ENCODE results near the gene SEMA7A. TPM values are rescaled to one million over a fixed set of nuclear protein-coding genes. Genes with fewer than 3 reads are reported as not detected.
"Not testable (repeated sequence)": the region's sequence is repeated elsewhere in the genome, so short reads cannot be mapped to it uniquely, and the experiment has no call there.

SEMA7A gene
- total and polyA plus RNA-seq, 2 experiments from 2014 or later, result 2.4 to 9.5 TPM

DNA sequence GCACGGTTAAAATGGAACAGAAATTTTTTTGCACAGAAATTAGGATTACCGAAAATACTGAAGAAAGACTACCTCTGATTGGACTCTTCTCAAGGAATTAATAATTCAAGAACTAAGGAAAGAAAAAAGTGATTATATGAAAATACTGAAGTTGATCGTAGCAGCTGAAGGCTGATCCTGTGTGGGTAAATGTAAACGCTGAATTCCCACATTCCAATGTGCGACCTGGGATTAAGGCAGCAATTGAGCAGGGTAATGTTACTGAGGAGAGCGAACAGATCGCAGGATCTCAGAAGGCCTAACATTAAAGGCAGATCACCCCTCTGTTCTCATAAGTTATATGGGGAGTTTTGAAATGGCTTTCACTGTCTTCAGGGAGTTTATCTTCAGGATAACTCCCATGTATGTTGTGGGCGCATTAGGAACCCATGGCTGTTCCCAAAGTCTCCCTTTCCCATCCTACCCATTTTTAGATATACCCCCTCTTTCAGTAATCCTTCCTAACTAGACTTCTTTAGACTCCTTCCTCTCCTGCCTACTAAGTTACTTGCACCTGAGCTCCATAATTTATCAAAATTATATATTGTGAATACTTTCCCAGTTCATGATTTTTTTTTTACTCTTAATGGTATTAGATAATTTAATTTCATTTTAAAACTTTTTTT lies 28.2 kb upstream of the SEMA7A start:
- Histone ChIP-seq H3K27ac (peak overlapping the region; percentile 86), H3K36me3 (replicated peaks; ENCODE audit: insufficient read depth, low read depth) (no peaks in the 10 kb centered on the region), H3K4me1 (ENCODE audit: insufficient read depth) (no peaks in the 10 kb centered on the region), H2AFZ (peak overlapping the region; percentile 78), H3K4me3 (peak overlapping the region; percentile 43), H3K9me2 (replicated peaks; ENCODE audit: insufficient read depth) (no peaks in the 10 kb centered on the region), H3K79me2 (peaks cover 25% of the 10 kb centered on the region), H3K4me2 (peak overlapping the region; percentile 81), H3K9me3 (ENCODE audit: low read depth) (no peaks in the 10 kb centered on the region), H4K20me1 (ENCODE audit: insufficient read depth, poor library complexity, severe bottlenecking) (no peaks in the 10 kb centered on the region), H3K27me3 (no peaks in the 10 kb centered on the region)
- no peak for DNase-seq (ENCODE audit: low spot score)
- 19% methylated on average over 8 of the region's 8 CpGs for whole genome bisulfite sequencing (ENCODE audit: low lambda C conversion rate, missing lambda C conversion rate)
- TF ChIP-seq EZH2phosphoT487 (IDR thresholded peaks at IDR 0.05; ENCODE audit: low read depth, severe bottlenecking, unreplicated experiment), result no peak
- TF ChIP-seq, protein P1, sequence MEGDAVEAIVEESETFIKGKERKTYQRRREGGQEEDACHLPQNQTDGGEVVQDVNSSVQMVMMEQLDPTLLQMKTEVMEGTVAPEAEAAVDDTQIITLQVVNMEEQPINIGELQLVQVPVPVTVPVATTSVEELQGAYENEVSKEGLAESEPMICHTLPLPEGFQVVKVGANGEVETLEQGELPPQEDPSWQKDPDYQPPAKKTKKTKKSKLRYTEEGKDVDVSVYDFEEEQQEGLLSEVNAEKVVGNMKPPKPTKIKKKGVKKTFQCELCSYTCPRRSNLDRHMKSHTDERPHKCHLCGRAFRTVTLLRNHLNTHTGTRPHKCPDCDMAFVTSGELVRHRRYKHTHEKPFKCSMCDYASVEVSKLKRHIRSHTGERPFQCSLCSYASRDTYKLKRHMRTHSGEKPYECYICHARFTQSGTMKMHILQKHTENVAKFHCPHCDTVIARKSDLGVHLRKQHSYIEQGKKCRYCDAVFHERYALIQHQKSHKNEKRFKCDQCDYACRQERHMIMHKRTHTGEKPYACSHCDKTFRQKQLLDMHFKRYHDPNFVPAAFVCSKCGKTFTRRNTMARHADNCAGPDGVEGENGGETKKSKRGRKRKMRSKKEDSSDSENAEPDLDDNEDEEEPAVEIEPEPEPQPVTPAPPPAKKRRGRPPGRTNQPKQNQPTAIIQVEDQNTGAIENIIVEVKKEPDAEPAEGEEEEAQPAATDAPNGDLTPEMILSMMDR (IDR thresholded peaks at IDR 0.05; ENCODE audit: poor library complexity), result no peak
- TF ChIP-seq EZH2 (IDR thresholded peaks at IDR 0.05; ENCODE audit: borderline replicate concordance), result no peak

DNA sequence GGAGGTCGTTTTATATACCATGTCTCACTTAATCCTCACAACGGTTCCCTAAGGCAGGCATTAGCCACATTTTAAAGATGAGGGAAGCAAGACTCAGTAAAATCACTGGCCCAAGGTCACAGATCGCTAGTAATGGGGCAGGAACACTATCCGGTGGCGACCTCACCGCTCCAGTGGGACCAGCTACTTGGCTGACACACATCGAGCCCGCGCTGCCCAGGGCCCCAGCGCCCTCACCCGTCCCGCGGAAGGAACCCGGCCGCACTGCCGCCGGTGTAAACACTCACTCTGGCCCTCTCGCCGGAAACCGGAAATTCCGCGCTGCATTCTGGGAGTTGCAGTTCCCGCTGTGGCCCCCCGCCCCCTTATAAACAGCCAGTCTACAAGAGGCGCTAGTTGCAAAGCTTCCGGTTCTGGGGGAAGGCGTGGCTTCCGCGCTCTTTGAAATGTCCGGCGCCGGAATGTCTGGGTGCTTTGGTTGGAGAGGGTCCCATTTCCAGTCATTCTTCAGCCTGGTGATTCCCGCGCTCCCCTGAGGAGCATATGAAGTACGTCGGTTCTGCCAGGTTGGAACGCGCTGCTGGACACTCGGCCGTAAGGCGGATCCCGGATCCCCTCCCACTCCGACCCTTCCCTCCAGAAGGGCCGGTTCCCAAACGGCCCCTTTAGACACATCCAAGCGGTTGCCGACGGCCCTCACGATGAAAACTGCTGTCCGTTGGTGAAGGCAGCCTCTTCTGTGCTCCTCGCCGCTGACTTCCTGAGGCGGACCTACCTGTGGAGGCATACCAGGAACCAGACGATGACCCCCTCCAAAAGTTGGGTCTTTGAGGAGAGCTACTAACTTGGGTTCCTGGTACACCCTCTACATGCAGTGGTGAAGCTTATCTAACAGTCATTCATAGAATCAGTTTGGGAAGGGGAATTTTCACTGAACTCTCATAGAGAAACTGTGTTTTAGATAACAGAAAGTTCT lies 27.4 kb upstream of the SEMA7A start, which contains the start of gene UBL7:
TSS of gene UBL7 (minus strand) at position 290 of the 976 bp plus-strand sequence. CDS start 2,293 bp downstream, outside the sequence.
- DNase-seq (ENCODE audit: low spot score), result peak; percentile 98
- Histone ChIP-seq H2AFZ (peak within 1 kb of the TSS; percentile 78), H3K9me2 (replicated peaks; ENCODE audit: insufficient read depth) (no peaks in the 10 kb centered on the region), H3K27ac (peak within 1 kb of the TSS; percentile 86), H3K4me2 (peak within 1 kb of the TSS; percentile 89), H3K4me1 (ENCODE audit: insufficient read depth) (no peaks in the 10 kb centered on the region), H3K4me3 (peak within 1 kb of the TSS; percentile 52), H3K9me3 (ENCODE audit: low read depth) (no peaks in the 10 kb centered on the region), H3K36me3 (replicated peaks; ENCODE audit: insufficient read depth, low read depth) (no peaks in the 10 kb centered on the region), H3K27me3 (no peaks in the 10 kb centered on the region), H4K20me1 (ENCODE audit: insufficient read depth, poor library complexity, severe bottlenecking) (no peaks in the 10 kb centered on the region), H3K79me2 (peaks cover 25% of the 10 kb centered on the region)
- WGBS (ENCODE audit: low lambda C conversion rate, missing lambda C conversion rate), result 1% methylated on average over 54 of the region's 54 CpGs
- no peak for TF ChIP-seq EZH2phosphoT487 (IDR thresholded peaks at IDR 0.05; ENCODE audit: low read depth, severe bottlenecking, unreplicated experiment)
- TF ChIP-seq, protein P1 (IDR thresholded peaks at IDR 0.05; ENCODE audit: poor library complexity), result peak; percentile 31
- no peak for TF ChIP-seq EZH2 (IDR thresholded peaks at IDR 0.05; ENCODE audit: borderline replicate concordance)

DNA sequence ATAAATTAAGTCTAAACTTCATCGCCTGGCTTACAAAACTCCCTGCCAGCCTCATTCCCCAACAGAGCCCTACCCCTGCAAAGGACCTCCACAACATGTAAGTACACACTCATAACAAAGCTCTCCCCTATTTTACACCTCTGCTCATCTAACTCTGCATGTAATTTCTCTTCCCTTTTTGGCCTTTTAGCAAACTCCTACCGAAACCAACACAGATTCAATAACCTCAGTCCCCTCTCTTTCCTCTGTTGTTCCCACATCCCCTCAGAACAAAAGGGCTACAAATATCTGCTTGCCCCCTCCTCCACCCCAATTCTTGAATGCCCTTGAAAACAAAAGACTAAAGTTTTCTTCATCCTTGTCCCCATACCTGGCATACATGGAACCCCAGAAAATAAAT lies 26.5 kb upstream of the SEMA7A start:
- Histone ChIP-seq H3K9me3 (ENCODE audit: low read depth) (no peaks in the 10 kb centered on the region), H4K20me1 (ENCODE audit: insufficient read depth, poor library complexity, severe bottlenecking) (no peaks in the 10 kb centered on the region), H3K79me2 (peaks cover 25% of the 10 kb centered on the region), H2AFZ (peak overlapping the region; percentile 77), H3K36me3 (replicated peaks; ENCODE audit: insufficient read depth, low read depth) (no peaks in the 10 kb centered on the region), H3K27me3 (no peaks in the 10 kb centered on the region), H3K9me2 (replicated peaks; ENCODE audit: insufficient read depth) (no peaks in the 10 kb centered on the region), H3K4me1 (ENCODE audit: insufficient read depth) (no peaks in the 10 kb centered on the region), H3K4me3 (peak overlapping the region; percentile 52), H3K4me2 (peak overlapping the region; percentile 89), H3K27ac (peak overlapping the region; percentile 68)
- DNase-seq (ENCODE audit: low spot score), result no peak
- WGBS (ENCODE audit: low lambda C conversion rate, missing lambda C conversion rate), result 75% methylated on average over 2 of the region's 2 CpGs
- no peak for TF ChIP-seq EZH2phosphoT487 (IDR thresholded peaks at IDR 0.05; ENCODE audit: low read depth, severe bottlenecking, unreplicated experiment)
- TF ChIP-seq EZH2 (IDR thresholded peaks at IDR 0.05; ENCODE audit: borderline replicate concordance), result no peak
- TF ChIP-seq, protein P1 (IDR thresholded peaks at IDR 0.05; ENCODE audit: poor library complexity), result no peak

DNA sequence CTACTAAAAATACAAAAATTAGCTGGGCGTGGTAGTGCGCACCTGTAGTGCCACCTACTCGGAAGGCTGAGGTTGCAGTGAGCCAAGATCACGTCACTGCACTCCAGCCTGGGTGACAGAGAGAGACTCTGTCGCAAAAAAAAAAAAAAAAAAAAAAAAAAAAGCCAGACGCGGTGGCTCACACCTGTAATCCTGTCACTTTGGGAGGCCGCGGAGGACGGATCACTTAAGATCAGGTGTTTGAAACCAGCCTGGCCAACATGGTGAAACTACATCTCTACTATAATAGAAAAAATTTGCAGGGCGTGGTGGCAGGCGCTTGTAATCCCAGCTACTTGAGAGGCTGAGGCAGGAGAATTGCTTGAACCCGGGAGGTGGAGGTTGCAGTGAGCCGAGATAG lies 26.0 kb upstream of the SEMA7A start:
- not testable (repeated sequence) for H3K27ac ChIP-seq; H3K4me3 ChIP-seq; H2AFZ ChIP-seq; DNase-seq (ENCODE audit: low spot score); H3K9me2 ChIP-seq (replicated peaks; ENCODE audit: insufficient read depth); H3K9me3 ChIP-seq (ENCODE audit: low read depth); H3K36me3 ChIP-seq (replicated peaks; ENCODE audit: insufficient read depth, low read depth); H3K4me1 ChIP-seq (ENCODE audit: insufficient read depth); H4K20me1 ChIP-seq (ENCODE audit: insufficient read depth, poor library complexity, severe bottlenecking); H3K27me3 ChIP-seq
- H3K4me2 ChIP-seq, result peak overlapping the region; percentile 89
- 94% methylated on average over 14 of the region's 14 CpGs for WGBS (ENCODE audit: low lambda C conversion rate, missing lambda C conversion rate)
- peaks cover 25% of the 10 kb centered on the region for H3K79me2 ChIP-seq

Data from hepatocyte (in vitro differentiated cells).